SHP77 treated with DMSO at 0.1 percent for 48 hours (cell line): ENCODE data around the gene LAD1.

Source experiments
- DNase-seq: peaks from one replicate; lab custom pipeline; 2025; lab: John Stamatoyannopoulos, UW

LAD1 gene, protein sequence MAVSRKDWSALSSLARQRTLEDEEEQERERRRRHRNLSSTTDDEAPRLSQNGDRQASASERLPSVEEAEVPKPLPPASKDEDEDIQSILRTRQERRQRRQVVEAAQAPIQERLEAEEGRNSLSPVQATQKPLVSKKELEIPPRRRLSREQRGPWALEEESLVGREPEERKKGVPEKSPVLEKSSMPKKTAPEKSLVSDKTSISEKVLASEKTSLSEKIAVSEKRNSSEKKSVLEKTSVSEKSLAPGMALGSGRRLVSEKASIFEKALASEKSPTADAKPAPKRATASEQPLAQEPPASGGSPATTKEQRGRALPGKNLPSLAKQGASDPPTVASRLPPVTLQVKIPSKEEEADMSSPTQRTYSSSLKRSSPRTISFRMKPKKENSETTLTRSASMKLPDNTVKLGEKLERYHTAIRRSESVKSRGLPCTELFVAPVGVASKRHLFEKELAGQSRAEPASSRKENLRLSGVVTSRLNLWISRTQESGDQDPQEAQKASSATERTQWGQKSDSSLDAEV

DNA sequence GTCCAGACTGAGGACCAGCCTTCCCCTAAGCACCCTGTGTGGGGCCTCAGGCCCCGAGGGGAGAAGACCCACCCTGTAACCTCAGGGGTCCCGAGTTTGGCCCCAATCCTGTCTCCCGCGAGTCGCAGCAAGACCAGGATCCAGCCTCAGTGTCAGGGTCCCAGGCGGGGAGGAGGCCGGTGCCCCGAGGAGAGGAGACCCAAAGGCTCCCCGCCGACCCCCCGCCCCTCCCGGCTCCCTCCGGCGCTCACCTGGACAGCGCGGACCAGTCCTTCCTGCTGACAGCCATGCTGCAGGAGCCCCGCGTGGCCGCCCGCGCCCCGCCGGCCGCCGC lies at the start of gene LAD1:
TSS of gene LAD1 (minus strand) at position 307 of the 334 bp plus-strand sequence. CDS start at position 289, 18 bp downstream.
- DNase-seq, result no peak

DNA sequence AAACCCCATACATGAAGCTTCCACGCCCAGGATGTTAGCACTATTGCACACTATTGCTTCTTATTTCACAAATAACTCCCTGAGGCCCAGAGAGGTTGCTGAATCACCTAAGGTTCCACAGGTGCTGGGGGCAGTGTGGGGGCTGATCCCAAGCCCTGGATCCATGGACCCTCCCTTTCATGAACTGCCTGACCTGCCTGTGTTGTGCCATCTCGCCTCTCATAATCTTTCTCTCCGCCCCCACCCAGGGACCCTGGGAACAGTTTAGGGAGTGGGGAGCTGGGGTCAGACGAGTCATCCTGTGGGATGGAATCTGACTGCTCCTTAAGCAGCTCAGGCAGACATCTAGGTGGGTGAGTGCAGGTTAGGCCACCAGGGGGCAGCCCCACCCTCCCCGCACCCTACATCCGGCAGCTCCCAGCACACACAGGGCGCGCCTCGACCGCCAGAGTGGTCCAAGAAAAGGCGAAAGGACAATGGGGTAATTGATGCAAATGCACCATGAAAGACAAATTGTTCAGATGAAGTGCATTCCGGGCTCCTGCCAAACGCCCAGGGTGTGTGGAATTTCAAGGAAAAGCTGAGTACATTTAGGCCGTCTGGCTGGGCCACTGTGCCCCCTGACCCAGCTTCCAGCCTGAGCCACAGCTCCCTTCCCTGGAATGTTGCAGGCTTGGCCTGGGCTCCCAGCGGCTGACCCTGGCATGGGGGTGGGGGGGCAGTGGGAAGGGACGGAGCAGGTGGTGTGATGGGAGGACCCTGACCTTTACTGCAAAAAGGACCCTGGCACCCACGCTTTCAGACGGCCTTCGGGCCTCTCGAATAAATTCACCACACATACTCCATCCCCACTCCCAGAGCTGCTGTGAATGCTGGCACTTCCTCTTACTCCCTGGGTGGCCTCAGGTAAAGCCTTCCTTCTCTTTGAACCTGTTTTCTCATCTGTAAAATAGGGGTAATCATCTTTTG lies 49.1 kb upstream of the LAD1 start:
- no peak for DNase-seq

DNA sequence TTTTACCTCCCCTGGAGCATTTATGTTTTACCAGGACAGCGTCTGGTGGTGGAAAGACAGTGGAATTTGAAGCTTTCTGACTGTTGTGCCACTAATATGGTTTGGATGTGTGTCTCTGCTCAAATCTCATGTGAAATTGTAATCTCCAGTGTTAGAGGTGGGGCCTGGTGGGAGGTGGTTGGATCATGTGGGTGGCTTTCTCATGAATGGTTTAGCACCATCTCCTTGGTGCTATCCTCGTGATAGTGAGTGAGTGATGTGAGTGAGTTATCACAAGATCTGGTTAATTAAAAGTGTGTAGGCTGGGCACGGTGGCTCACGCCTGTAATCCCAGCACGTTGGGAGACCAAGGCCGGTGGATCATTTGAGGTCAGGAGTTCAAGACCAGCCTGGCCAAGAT lies 46.2 kb upstream of the LAD1 start:
- DNase-seq, result no peak

DNA sequence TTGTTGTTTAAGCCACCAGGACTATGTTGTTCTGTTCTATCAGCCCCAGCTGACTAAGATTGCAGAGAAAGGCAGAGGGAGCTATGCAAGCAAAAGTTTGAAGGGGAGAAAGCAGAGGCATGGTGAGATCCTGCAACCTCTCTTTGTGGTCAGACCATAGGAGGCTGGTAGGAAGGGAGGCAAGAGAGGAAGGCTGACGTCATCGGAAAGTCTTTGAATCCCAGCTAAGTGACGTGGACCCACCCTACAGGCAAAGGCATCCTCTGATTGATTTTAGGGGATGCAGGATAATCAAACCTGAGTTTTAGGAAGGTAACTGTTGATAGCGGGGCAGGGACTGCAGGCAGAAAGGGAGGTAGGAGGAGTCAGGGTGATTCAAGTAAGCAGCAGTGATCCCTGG lies 45.7 kb upstream of the LAD1 start:
- no peak for DNase-seq

DNA sequence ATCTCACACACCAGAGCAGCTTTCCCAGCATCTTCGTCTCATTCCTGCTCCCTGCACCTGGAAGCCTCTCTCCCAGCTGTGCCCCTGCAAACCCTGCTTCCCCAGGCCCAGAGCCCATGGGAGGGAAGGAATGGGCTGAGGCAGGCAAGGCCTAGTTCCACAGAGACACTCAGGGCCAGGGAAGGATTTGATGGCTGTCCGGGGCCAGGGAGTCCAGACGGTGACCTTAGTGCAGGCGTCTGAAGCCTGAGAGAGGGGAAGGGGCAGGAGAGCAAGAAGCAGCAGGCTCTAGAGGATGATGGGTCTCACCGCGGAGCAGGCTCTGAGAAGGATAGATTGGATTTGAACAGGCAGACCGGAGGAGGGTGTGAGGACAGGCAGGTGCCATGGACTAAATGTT lies 44.6 kb upstream of the LAD1 start:
- DNase-seq, result no peak

DNA sequence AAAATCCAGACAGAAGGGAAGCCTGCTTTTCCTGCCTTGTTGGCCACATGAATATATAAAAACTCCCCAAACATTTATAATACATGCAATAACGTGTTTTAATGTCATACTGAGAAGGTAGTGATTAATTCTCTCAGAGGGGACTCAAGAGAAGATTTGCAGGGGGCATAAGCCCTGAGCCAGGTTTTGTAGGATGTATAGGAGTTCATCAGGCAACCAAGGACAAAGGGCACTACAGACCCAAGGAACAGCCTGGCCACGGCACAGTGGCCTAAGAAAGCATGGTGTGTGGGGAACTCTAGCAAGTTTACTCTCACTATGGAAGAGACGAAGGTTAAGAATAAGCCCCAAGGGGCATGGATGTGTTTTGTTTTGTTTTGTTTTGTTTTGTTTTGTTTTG lies 37.8 kb upstream of the LAD1 start:
- no peak for DNase-seq

DNA sequence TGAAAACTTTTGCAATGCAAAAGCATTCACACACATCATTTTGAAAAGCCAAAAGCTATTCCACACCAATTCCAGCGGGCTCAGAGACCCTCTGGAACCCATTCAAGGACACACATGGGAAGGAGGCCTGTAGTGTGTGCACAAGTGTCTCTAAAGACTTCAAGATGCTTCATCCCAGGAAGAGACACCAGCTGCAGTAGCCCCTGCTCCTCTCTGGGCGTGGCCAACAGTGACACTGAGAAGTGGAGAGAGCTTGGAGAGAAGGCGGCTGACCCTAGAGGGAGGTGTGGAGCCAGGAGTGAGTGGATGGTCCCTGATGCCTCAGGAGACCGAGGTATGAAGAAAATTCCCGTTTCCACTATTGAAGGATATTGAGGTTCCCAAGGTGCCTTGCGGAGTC lies 37.3 kb upstream of the LAD1 start:
- no peak for DNase-seq

DNA sequence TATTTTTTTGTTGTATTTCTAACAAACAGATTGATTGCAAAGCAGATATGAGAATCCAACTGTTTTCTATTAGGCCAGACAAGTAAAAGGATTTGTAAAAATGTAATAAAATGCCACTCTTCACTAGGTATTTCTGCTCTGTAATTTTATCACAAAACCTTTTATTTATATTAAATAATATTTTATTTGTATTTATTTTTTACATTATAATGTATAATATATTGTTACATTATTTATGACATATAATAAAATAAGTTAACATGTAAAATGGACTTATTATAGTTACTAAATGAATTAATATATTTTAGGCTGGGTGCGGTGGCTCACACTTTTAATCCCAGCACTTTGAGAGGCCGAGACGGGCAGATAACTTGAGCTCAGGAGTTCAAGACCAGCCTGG lies 35.1 kb upstream of the LAD1 start:
- no peak for DNase-seq

DNA sequence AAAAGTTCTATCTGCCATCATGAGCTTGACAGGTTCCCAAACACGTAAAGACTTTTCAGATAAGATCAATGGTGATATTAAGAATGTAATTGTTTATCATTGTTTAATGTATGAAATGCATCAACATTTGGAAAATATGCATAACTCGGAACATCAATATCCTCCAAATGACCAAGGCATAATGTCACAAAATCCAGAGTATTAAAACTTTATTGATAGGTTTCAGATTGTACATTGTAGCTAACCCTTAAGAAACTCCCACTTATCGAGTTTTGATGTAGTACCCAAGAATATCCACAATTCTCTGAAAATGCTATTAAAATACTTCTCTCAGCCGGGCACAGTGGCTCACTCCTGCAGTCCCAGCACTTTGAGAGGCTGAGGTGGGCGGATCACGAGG lies 34.5 kb upstream of the LAD1 start:
- no peak for DNase-seq

DNA sequence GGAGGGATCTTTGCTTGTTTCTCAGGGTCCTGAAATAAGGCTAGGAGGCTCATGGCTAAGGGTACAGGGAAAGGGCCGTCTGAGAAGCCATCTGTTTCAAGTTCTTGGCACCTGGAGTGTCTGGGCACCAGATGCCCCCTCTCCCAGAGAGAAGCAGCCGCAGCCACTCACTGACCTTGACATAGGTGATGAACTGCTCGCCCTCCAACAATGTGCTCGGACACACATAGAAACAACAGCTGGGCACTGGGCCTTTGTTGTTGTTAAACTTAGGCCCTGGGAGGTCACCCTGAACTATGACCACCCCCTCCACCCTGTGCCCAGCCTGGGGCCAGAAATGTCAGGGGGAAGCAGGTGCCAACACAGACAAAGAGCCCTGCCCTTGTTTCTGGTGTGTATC lies 31.7 kb upstream of the LAD1 start:
- DNase-seq, result no peak

DNA sequence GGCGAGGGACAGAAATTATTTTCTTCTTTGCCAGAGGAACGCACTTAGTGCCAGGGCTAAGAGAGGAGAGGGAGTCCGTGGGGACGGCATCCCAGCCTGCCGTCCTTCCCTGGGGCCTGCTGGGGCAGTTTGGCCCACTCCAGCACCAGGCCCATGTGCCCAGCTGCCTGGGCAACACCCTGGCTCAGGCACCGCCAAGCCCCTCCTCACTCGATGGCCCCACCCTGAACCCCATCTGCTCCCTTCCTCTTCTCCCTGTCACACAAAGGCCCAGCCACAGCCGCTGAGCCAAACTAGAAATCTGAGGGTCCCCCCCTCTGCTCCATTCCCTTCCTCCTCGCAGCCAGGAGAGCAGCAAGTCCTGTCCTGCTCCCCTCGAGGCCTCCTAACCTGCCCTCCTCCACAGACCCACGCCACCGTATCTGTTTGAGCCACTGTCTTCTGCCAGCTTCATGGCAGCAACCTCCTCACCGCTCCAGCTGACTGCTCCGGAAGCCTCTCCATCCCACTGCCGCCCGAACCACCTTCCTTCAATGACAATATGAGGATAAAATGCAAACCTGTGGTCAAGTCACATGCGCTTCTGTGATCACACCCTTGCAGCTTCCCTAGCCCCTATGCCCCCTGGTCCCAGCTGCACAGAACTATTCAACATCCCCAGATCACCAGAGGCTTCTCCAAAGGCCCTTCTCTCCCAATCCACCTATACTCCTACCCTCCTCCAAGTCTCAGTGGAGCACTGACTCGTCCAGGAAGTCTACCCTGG lies 30.8 kb upstream of the LAD1 start:
- DNase-seq, result no peak

DNA sequence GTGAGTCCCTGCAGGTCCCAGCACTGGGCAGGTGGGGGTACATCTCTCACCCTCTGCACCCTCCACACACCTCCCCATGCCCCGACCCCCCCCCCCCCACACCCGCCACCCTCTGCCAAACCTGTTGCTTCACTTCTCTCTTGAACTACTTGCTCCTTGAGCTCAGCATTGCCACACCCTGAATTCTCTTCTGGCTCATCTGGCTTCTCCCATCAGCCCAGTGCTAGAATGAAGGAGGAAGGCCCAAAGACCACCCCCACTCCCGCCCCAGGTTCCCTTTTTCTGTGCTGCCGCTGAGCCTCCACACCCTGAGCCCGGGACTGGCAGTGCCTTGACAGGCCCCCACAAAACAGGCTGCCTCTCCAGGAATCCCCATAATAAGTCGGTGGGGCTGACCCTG lies 28.8 kb upstream of the LAD1 start:
- DNase-seq, result no peak

DNA sequence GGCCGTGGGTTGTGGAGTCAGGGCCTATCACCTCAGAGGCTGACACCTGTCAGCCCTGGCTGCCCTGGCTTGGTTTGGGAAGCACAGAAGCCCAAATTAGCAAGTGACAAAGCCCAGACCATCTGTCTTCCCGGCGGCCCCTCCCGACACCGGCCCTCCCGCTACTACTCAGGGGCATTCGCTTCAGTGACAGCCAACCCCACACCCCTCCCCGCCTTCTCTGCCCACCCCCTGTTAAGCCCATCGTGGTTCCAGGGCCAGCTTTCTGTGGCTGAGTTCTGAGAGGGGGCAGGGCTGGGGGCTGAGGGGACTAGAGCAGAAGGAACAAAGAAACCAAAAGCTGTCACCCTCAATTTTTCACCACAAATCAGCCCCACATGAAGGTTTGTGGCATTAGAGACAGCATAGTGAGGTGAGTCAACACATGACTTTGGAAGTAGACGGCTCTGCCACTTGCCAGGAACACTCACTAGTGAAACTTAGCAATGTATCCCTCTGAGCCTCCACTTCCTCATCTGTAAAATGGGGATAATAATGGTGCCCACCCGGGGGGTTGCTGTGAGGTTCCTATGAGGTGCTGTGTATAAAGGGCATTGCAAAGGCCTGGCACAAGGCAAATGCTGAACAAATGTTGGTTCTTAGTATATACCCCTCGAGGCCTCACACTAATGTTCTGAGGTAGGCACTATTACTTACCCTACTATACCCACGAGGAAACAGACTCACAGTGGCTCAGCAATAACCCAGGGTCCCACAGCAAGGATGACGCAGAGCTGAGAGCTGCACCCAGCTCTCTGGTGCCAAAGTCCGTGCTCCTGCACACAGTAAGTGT lies 27.6 kb upstream of the LAD1 start:
- DNase-seq, result no peak

DNA sequence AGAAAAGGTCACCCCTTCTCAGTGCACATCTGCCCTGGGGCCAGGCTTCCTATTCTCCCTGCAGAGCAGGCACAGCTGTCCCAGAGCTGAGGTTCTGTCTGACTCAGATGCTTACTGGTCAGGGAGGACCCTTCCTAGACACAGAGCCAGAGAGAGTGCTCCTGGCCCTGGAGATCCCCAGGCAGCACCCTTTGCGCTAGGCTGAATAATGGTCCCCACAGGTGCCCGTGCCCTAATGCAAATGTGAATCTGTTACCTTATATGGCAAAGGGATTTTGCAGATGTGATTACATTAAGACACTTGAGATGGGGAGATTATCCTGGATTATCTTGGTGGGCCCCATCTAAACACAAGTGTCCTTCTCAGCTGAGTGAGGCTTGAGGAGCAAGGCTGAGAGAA lies 25.0 kb upstream of the LAD1 start:
- DNase-seq, result no peak

DNA sequence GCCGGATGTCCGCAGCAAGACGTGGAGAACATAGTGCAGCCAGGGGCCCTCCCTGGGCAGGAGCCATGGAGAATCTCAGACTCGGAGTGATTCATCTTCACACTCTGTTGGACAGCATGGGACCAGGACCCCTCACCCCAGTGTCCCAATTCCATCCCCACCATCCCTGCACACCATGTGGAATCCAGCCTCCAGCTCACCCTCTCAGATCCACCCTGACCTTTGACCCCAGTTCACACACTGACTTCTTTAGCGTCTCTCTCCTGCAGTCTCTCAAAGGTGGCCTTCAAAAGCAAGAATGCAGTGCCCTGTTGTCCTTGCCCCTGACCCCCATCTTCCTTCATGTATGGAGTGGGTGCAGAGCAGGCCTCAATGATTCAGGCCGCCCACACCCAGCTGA lies 24.5 kb upstream of the LAD1 start:
- no peak for DNase-seq

DNA sequence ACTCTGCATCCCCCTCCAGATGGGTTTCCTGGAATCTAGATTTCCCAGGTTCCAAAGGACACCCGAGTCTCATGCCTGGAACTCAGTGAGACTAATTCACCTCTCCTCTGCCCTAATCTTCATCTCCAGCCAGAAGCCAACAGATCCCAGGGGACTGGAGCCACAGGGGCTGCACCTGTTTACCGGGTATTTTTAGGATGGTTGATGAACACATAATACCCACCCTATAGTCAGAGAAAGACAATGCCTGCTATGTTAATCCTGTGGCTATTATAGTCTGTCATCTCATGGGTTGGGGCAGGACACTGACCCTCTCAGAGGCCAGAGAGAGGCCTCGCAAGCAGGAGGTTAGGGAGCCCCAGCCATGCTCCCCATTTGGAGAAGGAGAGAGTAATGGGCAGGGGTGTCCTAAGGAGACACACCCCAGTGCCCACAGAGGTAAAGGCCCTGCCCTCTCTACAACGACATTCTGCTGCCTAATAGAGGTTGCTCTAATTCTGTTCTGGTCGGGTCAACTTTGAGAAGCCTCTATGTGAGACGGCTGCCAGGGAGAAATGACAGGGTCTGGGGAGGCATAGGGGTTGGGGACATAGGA lies 23.4 kb upstream of the LAD1 start:
- DNase-seq, result no peak

DNA sequence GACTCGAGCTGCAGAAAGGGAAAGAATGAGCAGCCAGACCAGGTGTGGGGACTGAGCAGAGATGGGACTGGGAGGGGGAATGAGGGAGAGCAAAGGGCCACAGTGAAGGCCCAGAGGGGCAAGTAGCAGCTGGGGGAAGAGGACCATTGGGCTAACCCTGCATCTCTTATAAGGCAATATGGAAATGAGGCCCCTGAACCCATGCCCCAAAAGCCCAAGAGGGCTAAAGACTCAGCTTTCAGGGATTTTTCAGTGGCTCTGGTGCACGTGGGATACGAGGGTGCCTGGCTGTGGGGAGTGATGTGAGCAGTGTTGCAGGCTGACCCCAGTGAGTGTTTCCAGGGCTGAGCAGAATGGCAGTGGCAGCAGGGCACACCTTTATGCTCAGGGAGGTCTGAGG lies 22.9 kb upstream of the LAD1 start:
- no peak for DNase-seq

DNA sequence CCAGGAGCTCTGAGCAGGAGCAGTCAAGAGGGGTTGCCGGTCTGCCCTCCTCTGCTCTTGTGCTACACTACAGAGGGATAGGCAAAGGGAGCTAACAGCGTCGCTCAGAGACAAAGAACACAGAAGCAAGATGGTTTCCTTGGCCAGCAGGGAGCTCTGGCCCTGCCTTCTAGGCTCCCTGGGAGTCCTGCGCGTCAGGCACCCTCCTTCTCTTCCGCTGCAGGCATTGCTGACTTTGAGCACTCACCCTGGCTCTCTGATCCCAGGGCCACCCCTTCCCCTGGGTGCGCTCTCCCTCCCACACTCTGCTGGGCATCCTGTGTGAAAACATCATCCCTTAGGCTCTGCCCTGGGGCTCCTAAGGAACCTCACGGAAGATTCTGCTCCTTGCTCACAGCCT lies 21.9 kb upstream of the LAD1 start:
- DNase-seq, result no peak

DNA sequence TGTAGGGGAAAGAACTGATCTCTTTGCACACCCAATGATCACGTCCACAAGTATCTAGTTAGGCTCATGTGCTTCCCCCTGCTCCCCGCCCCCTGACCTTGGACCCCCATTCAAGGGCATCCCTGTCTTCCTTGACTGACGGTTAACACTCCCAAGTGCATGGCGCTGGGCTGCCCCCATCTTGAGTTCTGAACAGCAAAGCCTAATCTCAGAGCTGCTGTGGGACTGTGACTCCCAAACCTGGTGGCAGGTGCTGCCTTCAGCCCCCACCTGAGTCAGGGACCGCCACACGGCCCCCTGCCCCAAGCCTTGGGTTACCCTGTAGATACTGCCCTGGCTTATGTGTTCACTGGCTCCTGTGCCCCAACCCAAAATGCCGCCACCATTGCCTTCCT lies 21.5 kb upstream of the LAD1 start:
- DNase-seq, result no peak

DNA sequence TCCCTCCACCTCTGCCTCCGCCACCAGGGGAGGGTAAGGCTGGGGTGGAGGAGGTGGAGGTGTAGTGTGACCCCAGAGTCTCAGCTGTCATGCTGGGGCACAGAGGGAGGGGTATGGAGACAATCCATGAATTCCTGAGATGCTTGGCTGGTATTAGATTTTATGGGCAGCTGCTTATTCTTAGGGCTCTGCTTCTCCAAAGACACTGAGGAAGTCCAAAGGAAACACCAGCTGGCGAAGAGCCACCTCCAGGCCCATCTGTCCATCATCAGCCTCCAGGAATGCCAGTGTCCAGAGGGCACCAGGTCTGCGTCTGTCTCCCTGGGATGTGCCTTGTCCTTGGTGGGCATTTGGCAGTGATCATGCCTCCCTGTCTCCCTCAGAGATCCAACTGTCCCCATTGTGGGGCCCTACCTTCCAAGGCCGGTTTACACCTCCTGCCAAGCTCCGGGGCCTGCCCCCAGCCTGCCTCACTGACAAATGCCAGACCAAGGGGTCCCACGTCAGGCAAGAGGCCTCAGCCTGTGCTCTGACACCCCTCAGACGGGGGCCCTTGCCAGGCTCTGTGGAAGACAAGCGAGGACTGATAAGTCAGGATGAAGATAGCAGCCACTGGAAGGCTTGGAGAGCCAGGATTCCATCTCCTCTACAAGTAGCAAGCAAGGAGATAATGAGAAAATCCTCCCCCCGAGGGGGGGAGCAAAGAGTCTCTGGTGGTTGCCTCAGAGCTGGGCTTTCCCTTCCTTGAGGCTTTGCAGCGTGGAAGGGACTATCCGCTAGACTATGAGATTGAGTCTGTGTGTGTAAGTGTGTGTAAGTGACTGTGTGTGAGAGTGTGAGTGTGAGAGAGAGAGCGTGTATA lies 20.9 kb upstream of the LAD1 start:
- DNase-seq, result no peak
